A549 (cell line): ENCODE results near the gene TPM1. TPM values are rescaled to one million over a fixed set of nuclear protein-coding genes. Genes with fewer than 3 reads are reported as not detected.

Experiments used
- ATAC-seq, 2 experiments: fragments of 200-7000 bp in 1 of 2; fragments of >200 bp in 1 of 2; cut with Nextera tagmentation in 1 of 2; cut with Tn5 transposase in 1 of 2; 3 replicates each; pipeline versions ENCODE4 v1.8.0 to v1.9.1; 2018 to 2020; ENCODE audit warnings: mild to moderate bottlenecking in 1 of 2, moderate library complexity in 1 of 2
- CTCF ChIA-PET: fragments of 300-600 bp; sonication (Branson Sonifier 250); formaldehyde crosslinking; extraction: SDS; loops from one replicate; lab custom pipeline; 2021; ENCODE audit warnings: antibody characterized with exemption, inconsistent platforms; lab: Yijun Ruan, JAX
- POLR2A ChIA-PET: fragments of 350-600 bp; formaldehyde crosslinking; extraction: SDS; loops from one replicate; lab custom pipeline; 2021; ENCODE audit warnings: antibody characterized with exemption, inconsistent platforms; lab: Yijun Ruan, JAX
- DNase-seq, 2 experiments: peaks; one replicate each; pipeline versions ENCODE4 v3.0.0 to v3.0.0-alpha.2; 2011 to 2016; ENCODE audit warnings: low read depth in 1 of 2, low spot score in 1 of 2
- FAIRE-seq: peaks from 2 replicates; lab custom pipeline; 2011; peaks lifted over from hg19 to GRCh38; lab: Jason Lieb, UNC
- H3K27ac ChIP-seq, 2 experiments: fragments of >200 bp; sonication (Bioruptor Twin); formaldehyde crosslinking; 3 replicates each; pipeline ENCODE4 v1.5.1; 2016 to 2017
- H3K4me1 ChIP-seq: fragments of >200 bp; sonication (Bioruptor Twin); formaldehyde crosslinking; 3 replicates; pipeline ENCODE4 v1.6.1; 2016
- H3K4me2 ChIP-seq: fragments of >200 bp; sonication (Bioruptor Twin); formaldehyde crosslinking; 3 replicates; pipeline ENCODE4 v1.6.1; 2016
- H3K4me3 ChIP-seq: fragments of >200 bp; sonication (Bioruptor Twin); formaldehyde crosslinking; 3 replicates; pipeline ENCODE4 v1.5.1; 2016
- H3K9me3 ChIP-seq: fragments of >200 bp; sonication (Bioruptor Twin); formaldehyde crosslinking; 3 replicates; pipeline ENCODE4 v1.6.1; 2016
- CHD4 ChIP-seq: fragments of 200-600 bp; sonication (generic); IDR thresholded peaks from 2 replicates; pipeline ENCODE4 v1.6.1; 2016; ENCODE audit warnings: antibody characterized with exemption, mild to moderate bottlenecking, borderline replicate concordance
- ESRRA ChIP-seq: fragments of 150-350 bp; IDR thresholded peaks from 2 replicates; pipeline ENCODE4 v1.6.1; 2014; ENCODE audit warnings: mild to moderate bottlenecking, low read length, borderline replicate concordance
- FOSL2 ChIP-seq, 2 experiments: fragments of 450-650 bp in 1 of 2; fragments of >200 bp in 1 of 2; sonication (Bioruptor Twin) in 1 of 2; formaldehyde crosslinking; IDR thresholded peaks; 2 replicates each; pipeline versions ENCODE4 v1.5.0 to v1.6.1; 2016 to 2020; ENCODE audit warnings: mild to moderate bottlenecking in 1 of 2, moderate library complexity in 1 of 2
- FOXS1 ChIP-seq: fragments of 250-450 bp; sonication (Bioruptor Pico); IDR thresholded peaks from 2 replicates; pipeline ENCODE4 v1.5.0; 2020; ENCODE audit warnings: mild to moderate bottlenecking, moderate library complexity
- HEYL ChIP-seq: fragments of 250-450 bp; sonication (Bioruptor Pico); IDR thresholded peaks from 2 replicates; pipeline ENCODE4 v1.8.0; 2021; ENCODE audit warnings: mild to moderate bottlenecking, moderate library complexity
- JUN ChIP-seq, 2 experiments: fragments of >200 bp; sonication (Bioruptor Twin); formaldehyde crosslinking; IDR thresholded peaks; 2 replicates in 1 of 2; 3 replicates in 1 of 2; pipeline ENCODE4 v1.6.1; 2016 to 2017
- JUNB ChIP-seq: fragments of >200 bp; sonication (Bioruptor Twin); formaldehyde crosslinking; IDR thresholded peaks from 2 replicates; pipeline ENCODE4 v1.6.1; 2016
- NFE2L2 ChIP-seq: fragments of 150-350 bp; conservative IDR thresholded peaks from 2 replicates; pipeline ENCODE4 v1.6.1; 2014; ENCODE audit warnings: low read length
- NPAS2 ChIP-seq: fragments of 250-450 bp; sonication (Bioruptor Pico); IDR thresholded peaks from 2 replicates; pipeline ENCODE4 v1.8.0; 2022; ENCODE audit warnings: mild to moderate bottlenecking, moderate library complexity, borderline replicate concordance
- POLR2AphosphoS2 ChIP-seq: conservative IDR thresholded peaks from 2 replicates; pipeline ENCODE4 v1.6.1; 2012; ENCODE audit warnings: low read length, improper control_type of control experiment, inconsistent platforms
- RAD21 ChIP-seq, 2 experiments: fragments of >200 bp in 1 of 2; sonication (Bioruptor Twin) in 1 of 2; formaldehyde crosslinking in 1 of 2; IDR thresholded peaks in 1 of 2; conservative IDR thresholded peaks in 1 of 2; 2 replicates in 1 of 2; 3 replicates in 1 of 2; pipeline ENCODE4 v1.6.1; 2012 to 2018; ENCODE audit warnings: inconsistent platforms in 1 of 2
- TP53 ChIP-seq: fragments of 250-450 bp; sonication (Bioruptor Pico); IDR thresholded peaks from 2 replicates; pipeline ENCODE4 v1.5.0; 2021; ENCODE audit warnings: mild to moderate bottlenecking, moderate library complexity
- ZSCAN20 ChIP-seq: fragments of 250-450 bp; sonication (Bioruptor Pico); IDR thresholded peaks from 2 replicates; pipeline ENCODE4 v1.8.0; 2022; ENCODE audit warnings: mild to moderate bottlenecking, moderate library complexity
- WGBS: methylation state at CpG from one replicate; pipeline ENCODE4 v1.1.6; 2017; ENCODE audit errors: missing lambda C conversion rate; 5-methylcytosine and 5-hydroxymethylcytosine counted together
- polyA plus RNA-seq, 4 experiments: library from polyadenylated mRNA; depleted of rRNA in 3 of 4; stranded (reverse); fragments of >200 nt; fragmentation: RNase III in 1 of 4; extraction: RNeasy Plus Mini Kit Qiagen cat#74134 plus additional on column Dnase treatment in 1 of 4; gene quantifications; 2 replicates in 3 of 4; 3 replicates in 1 of 4; pipeline ENCODE4 v1.2.3, GENCODE V29; 2011 to 2017
- TF ChIP-seq, protein P1 (sequence below): IDR thresholded peaks from 2 replicates; pipeline ENCODE4 v1.6.1; 2012
- TF ChIP-seq, protein P2 (sequence below): fragments of 250-450 bp; sonication (Bioruptor Pico); IDR thresholded peaks from 2 replicates; pipeline ENCODE4 v1.5.0; 2021; ENCODE audit warnings: mild to moderate bottlenecking, moderate library complexity, borderline replicate concordance
- TF ChIP-seq, protein P3 (sequence below): fragments of >200 bp; sonication (Bioruptor Twin); formaldehyde crosslinking; IDR thresholded peaks from 3 replicates; pipeline ENCODE4 v1.5.1; 2016
- TF ChIP-seq, protein P4 (sequence below): fragments of >200 bp; sonication (Bioruptor Twin); formaldehyde crosslinking; IDR thresholded peaks from 2 replicates; pipeline ENCODE4 v1.6.1; 2016

TPM1 gene
- polyA plus RNA-seq, 2 of the 4 experiments (the other 2 are of a cell fraction): 894 to 954 TPM

DNA sequence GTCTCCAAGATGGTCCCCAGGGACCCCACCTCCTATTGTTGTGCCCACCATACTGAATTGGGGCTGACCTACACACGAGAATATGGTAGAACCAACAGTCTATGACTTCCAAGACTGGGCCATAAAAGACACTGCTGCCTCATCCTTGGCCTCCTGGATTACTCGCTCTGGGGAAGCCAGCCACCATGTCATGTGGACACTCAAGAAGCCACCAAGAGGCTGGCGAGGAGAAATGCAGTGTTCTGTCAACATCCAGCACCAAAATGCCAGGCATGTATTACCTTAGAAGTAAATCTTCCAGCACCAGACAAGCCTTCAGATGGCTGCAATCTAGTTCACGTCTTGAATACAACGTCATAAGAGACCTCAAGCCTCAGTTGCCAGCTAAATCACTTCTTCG is 17.1 kb upstream of the TPM1 start:
- no peak overlapping the region for H3K27ac ChIP-seq
- H3K4me2 ChIP-seq: no peak overlapping the region
- DNase-seq: peak in 1 of 2 experiments; percentile 55
- peak; percentile 77 for FAIRE-seq
- peak; percentile 55 to 73; a peak in 4 of 6 replicates for ATAC-seq
- ChIA-PET POLR2A (no interaction called here), CTCF (interaction anchor here (2.5 kb wide), 1 partner anchor 22 kb away, joined by 7 read pairs; no protein-coding TSS in a partner anchor)
- H3K4me1 ChIP-seq: peaks cover 27% of the 10 kb centered on the region
- no peaks in the 10 kb centered on the region for H3K9me3 ChIP-seq
- TF ChIP-seq CHD4: no peak
- TF ChIP-seq, protein P1, sequence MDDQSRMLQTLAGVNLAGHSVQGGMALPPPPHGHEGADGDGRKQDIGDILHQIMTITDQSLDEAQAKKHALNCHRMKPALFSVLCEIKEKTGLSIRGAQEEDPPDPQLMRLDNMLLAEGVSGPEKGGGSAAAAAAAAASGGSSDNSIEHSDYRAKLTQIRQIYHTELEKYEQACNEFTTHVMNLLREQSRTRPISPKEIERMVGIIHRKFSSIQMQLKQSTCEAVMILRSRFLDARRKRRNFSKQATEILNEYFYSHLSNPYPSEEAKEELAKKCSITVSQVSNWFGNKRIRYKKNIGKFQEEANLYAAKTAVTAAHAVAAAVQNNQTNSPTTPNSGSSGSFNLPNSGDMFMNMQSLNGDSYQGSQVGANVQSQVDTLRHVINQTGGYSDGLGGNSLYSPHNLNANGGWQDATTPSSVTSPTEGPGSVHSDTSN: no peak
- TF ChIP-seq, protein P2, sequence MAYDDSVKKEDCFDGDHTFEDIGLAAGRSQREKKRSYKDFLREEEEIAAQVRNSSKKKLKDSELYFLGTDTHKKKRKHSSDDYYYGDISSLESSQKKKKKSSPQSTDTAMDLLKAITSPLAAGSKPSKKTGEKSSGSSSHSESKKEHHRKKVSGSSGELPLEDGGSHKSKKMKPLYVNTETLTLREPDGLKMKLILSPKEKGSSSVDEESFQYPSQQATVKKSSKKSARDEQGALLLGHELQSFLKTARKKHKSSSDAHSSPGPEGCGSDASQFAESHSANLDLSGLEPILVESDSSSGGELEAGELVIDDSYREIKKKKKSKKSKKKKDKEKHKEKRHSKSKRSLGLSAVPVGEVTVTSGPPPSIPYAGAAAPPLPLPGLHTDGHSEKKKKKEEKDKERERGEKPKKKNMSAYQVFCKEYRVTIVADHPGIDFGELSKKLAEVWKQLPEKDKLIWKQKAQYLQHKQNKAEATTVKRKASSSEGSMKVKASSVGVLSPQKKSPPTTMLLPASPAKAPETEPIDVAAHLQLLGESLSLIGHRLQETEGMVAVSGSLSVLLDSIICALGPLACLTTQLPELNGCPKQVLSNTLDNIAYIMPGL (CRISPR knock-in tag): no peak
- TF ChIP-seq RAD21 (conservative IDR thresholded peaks at IDR 0.05 in 1 of 2, IDR thresholded peaks at IDR 0.05 in 1 of 2): 0 out of 5 replicates have a peak, but pooled peaks of 1 of the 2 experiments have one; percentile 27
- TF ChIP-seq POLR2AphosphoS2: no peak
- TF ChIP-seq TP53 (CRISPR knock-in tag): no peak
- TF ChIP-seq, all 56 proteins: peak for 1
- H3K4me3 ChIP-seq: no peak overlapping the region
- WGBS: 60% methylated on average over 6 of the region's 6 CpGs

DNA sequence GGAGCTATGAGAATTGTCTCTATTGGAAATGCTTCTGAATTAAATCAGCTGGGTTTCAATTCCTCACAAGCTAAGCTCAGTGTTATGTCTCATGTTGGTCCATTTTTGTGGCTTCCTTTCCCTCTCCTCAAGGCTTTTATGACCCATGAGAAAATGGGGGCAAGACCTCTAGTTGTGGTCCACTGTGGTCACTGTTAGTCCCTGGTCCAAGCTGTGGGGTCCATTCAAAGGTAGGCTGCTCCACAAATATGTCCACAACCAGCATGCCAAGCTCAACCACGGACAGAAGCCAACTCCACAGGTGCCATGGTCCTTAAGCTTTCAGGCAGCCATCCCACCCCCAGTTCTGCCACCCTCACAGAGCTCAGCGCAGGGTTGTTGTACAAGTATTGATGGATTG is 14.9 kb upstream of the TPM1 start:
- Histone ChIP-seq H3K27ac (no peak overlapping the region), H3K4me3 (no peak overlapping the region), H3K4me1 (peaks cover 13% of the 10 kb centered on the region), H3K4me2 (no peak overlapping the region), H3K9me3 (no peaks in the 10 kb centered on the region)
- WGBS: 77% methylated on average over 2 of the region's 2 CpGs
- TF ChIP-seq NFE2L2 (no peak), ESRRA (no peak), POLR2AphosphoS2 (no peak), NPAS2 (CRISPR knock-in tag) (no peak), RAD21 (conservative IDR thresholded peaks at IDR 0.05 in 1 of 2, IDR thresholded peaks at IDR 0.05 in 1 of 2) (no peak)
- TF ChIP-seq, protein P3, sequence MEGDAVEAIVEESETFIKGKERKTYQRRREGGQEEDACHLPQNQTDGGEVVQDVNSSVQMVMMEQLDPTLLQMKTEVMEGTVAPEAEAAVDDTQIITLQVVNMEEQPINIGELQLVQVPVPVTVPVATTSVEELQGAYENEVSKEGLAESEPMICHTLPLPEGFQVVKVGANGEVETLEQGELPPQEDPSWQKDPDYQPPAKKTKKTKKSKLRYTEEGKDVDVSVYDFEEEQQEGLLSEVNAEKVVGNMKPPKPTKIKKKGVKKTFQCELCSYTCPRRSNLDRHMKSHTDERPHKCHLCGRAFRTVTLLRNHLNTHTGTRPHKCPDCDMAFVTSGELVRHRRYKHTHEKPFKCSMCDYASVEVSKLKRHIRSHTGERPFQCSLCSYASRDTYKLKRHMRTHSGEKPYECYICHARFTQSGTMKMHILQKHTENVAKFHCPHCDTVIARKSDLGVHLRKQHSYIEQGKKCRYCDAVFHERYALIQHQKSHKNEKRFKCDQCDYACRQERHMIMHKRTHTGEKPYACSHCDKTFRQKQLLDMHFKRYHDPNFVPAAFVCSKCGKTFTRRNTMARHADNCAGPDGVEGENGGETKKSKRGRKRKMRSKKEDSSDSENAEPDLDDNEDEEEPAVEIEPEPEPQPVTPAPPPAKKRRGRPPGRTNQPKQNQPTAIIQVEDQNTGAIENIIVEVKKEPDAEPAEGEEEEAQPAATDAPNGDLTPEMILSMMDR: no peak
- TF ChIP-seq, protein P4, sequence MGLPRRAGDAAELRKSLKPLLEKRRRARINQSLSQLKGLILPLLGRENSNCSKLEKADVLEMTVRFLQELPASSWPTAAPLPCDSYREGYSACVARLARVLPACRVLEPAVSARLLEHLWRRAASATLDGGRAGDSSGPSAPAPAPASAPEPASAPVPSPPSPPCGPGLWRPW: no peak
- POLR2A ChIA-PET: no interaction called here
- DNase-seq (no peak), ATAC-seq (no peak), FAIRE-seq (no peak)
- CTCF ChIA-PET: interaction anchor here (0.7 to 2.5 kb wide), 7 partner anchors 9 to 683 kb away, joined by 3 to 14 read pairs (median 4); partner anchors contain the start of gene TPM1

DNA sequence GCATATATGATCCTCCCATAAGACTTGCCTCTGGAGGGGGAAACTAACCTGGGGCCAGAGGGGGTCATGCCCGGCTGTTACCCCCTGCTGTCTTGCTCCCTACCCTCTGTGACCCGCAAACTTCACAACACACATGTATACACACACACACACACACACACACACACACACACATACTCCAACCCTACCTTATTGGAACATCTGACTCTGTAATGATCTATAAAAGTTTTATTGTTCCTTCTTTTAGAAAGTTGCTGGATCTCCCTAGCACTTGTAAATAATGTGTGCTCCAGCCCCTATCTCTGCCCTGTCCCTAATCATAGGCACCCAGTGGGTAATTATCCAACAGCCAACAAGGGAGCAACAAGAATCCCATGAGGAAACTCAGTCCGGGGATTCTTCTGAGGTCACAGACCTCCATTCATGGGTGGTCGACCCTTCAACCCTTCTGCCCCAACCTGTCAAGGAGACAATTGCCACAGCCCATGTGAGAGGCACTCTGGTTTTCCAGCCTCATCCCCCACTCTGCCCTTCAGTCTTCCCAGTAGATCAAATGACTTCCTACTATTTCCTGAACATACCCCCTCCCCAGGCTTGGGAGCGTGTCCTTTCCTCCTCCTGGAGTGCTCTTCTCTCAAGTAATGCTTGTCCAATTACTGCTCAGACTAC is 14.0 kb upstream of the TPM1 start:
- CTCF ChIA-PET: interaction anchor here (1.2 to 12.3 kb wide), 4 partner anchors 9 to 684 kb away, joined by 3 to 78 read pairs (median 4); no protein-coding TSS in a partner anchor

More for the DNA sequence above, 14.0 kb upstream of the TPM1 start:
- H3K4me2 ChIP-seq: no peak overlapping the region
- 0 out of 6 replicates have a peak overlapping the region, but pooled peaks of 1 of the 2 experiments have one; percentile 8 for H3K27ac ChIP-seq
- peaks cover 4% of the 10 kb centered on the region for H3K4me1 ChIP-seq
- DNase-seq: no peak
- TF ChIP-seq, protein P2 (CRISPR knock-in tag): no peak
- TF ChIP-seq HEYL (CRISPR knock-in tag) (no peak), JUNB (no peak), FOXS1 (no peak), NPAS2 (CRISPR knock-in tag) (no peak), FOSL2 (IDR thresholded peaks at IDR 0.05) (no peak), FOSL2 (CRISPR knock-in tag; IDR thresholded peaks at IDR 0.05) (no peak), CHD4 (no peak), ZSCAN20 (no peak), JUN (IDR thresholded peaks at IDR 0.05) (no peak)
- 68% methylated on average over 5 of the region's 5 CpGs for WGBS
- no peak for ATAC-seq
- POLR2A ChIA-PET: no interaction called here
- FAIRE-seq: no peak
- no peaks in the 10 kb centered on the region for H3K9me3 ChIP-seq
- no peak overlapping the region for H3K4me3 ChIP-seq
